ENCODE results near the gene C12orf76. TPM values are rescaled to one million over a fixed set of nuclear protein-coding genes. Genes with fewer than 3 reads are reported as not detected.

The C12orf76 gene
- total and polyA plus RNA-seq, 2 donors (not counting 1 experiment from before 2014, with no cell fraction given): 21.5 to 28.5 TPM

- Histone ChIP-seq H3K9ac (ENCODE audit: low read length) (no peak overlapping the region), H3K4me2 (replicated peaks; ENCODE audit: low read depth, low read length, poor library complexity, severe bottlenecking) (no peak overlapping the region), H3K9me3 (ENCODE audit: control extremely low read depth in 1 of 3, control insufficient read depth in 2 of 3, insufficient read depth in 1 of 3, low read length in 2 of 3) (no peaks in the 10 kb centered on the region), H2AFZ (ENCODE audit: insufficient read depth, low read depth, low read length, poor library complexity, severe bottlenecking) (no peak overlapping the region), H3K36me3 (replicated peaks in 1 of 2; ENCODE audit: control extremely low read depth in 1 of 2, control insufficient read depth in 1 of 2, extremely low read depth in 1 of 2, insufficient read depth in 2 of 2, low read length in 1 of 2) (peaks cover 17 to 83% of the 10 kb centered on the region in 2 experiments), H3K27ac (ENCODE audit: low read length in 2 of 2) (no peak overlapping the region), H4K20me1 (ENCODE audit: control insufficient read depth, insufficient read depth, low read length, poor library complexity, severe bottlenecking) (no peaks in the 10 kb centered on the region), H3K27me3 (replicated peaks in 1 of 4; ENCODE audit: control extremely low read depth in 1 of 4, control insufficient read depth in 3 of 4, insufficient read depth in 4 of 4, low read length in 3 of 4) (no peaks in the 10 kb centered on the region), H3K79me2 (ENCODE audit: control insufficient read depth, insufficient read depth, low read length) (peaks cover 8% of the 10 kb centered on the region), H3K4me3 (ENCODE audit: control extremely low read depth in 1 of 5, extremely low read depth in 1 of 5, insufficient read depth in 1 of 5, low read depth in 2 of 5, low read length in 4 of 5) (no peak overlapping the region), H3K4me1 (ENCODE audit: control insufficient read depth in 2 of 2, insufficient read depth in 2 of 2, low read length in 2 of 2) (no peaks in the 10 kb centered on the region)
- Mint-ChIP-seq H3K27me3 (no peaks in the 10 kb centered on the region), H3K9me3 (ENCODE audit: insufficient read depth) (no peaks in the 10 kb centered on the region), H3K27ac (no peak overlapping the region), H3K4me3 (no peak overlapping the region), H3K4me1 (peaks cover 20% of the 10 kb centered on the region)
- ATAC-seq (ENCODE audit: low read depth) (no peak), DNase-seq (no peak)
- intact Hi-C loops (cut with micrococcal nuclease): no loop called here
- POLR2A ChIA-PET: interaction anchor here (0.6 kb wide), 1 partner anchor 9 kb away, joined by 3 read pairs; no protein-coding TSS in a partner anchor
- TF ChIP-seq, protein P1, sequence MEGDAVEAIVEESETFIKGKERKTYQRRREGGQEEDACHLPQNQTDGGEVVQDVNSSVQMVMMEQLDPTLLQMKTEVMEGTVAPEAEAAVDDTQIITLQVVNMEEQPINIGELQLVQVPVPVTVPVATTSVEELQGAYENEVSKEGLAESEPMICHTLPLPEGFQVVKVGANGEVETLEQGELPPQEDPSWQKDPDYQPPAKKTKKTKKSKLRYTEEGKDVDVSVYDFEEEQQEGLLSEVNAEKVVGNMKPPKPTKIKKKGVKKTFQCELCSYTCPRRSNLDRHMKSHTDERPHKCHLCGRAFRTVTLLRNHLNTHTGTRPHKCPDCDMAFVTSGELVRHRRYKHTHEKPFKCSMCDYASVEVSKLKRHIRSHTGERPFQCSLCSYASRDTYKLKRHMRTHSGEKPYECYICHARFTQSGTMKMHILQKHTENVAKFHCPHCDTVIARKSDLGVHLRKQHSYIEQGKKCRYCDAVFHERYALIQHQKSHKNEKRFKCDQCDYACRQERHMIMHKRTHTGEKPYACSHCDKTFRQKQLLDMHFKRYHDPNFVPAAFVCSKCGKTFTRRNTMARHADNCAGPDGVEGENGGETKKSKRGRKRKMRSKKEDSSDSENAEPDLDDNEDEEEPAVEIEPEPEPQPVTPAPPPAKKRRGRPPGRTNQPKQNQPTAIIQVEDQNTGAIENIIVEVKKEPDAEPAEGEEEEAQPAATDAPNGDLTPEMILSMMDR (IDR thresholded peaks at IDR 0.05): no peak
- no peak for TF ChIP-seq EZH2 (IDR thresholded peaks at IDR 0.05; ENCODE audit: borderline replicate concordance, insufficient read depth, low read depth, low read length, poor library complexity, severe bottlenecking)
- CTCF ChIA-PET: interaction anchor here (1.3 to 1.4 kb wide), 3 partner anchors 13 to 96 kb away, joined by 3 read pairs; no protein-coding TSS in a partner anchor
- WGBS (ENCODE audit: insufficient coverage): 96% methylated on average over 5 of the region's 5 CpGs
These were observed 11.0 kb downstream of the C12orf76 start for GRCh38 chr12:110037315-110037714.

- DNase-seq: no peak
- Histone ChIP-seq H3K4me2 (replicated peaks; ENCODE audit: low read depth, low read length, poor library complexity, severe bottlenecking) (no peak overlapping the region), H4K20me1 (ENCODE audit: control insufficient read depth, insufficient read depth, low read length, poor library complexity, severe bottlenecking) (no peaks in the 10 kb centered on the region), H3K9me3 (ENCODE audit: control extremely low read depth in 1 of 3, control insufficient read depth in 2 of 3, insufficient read depth in 1 of 3, low read length in 2 of 3) (no peaks in the 10 kb centered on the region), H3K4me1 (ENCODE audit: control insufficient read depth in 2 of 2, insufficient read depth in 2 of 2, low read length in 2 of 2) (no peaks in the 10 kb centered on the region), H3K27ac (ENCODE audit: low read length in 2 of 2) (no peak overlapping the region), H3K4me3 (ENCODE audit: control extremely low read depth in 1 of 5, extremely low read depth in 1 of 5, insufficient read depth in 1 of 5, low read depth in 2 of 5, low read length in 4 of 5) (no peak overlapping the region), H2AFZ (ENCODE audit: insufficient read depth, low read depth, low read length, poor library complexity, severe bottlenecking) (no peak overlapping the region), H3K36me3 (replicated peaks in 1 of 2; ENCODE audit: control extremely low read depth in 1 of 2, control insufficient read depth in 1 of 2, extremely low read depth in 1 of 2, insufficient read depth in 2 of 2, low read length in 1 of 2) (peaks cover 17 to 83% of the 10 kb centered on the region in 2 experiments), H3K79me2 (ENCODE audit: control insufficient read depth, insufficient read depth, low read length) (peaks cover 6% of the 10 kb centered on the region), H3K27me3 (replicated peaks in 1 of 4; ENCODE audit: control extremely low read depth in 1 of 4, control insufficient read depth in 3 of 4, insufficient read depth in 4 of 4, low read length in 3 of 4) (no peaks in the 10 kb centered on the region), H3K9ac (ENCODE audit: low read length) (no peak overlapping the region)
- ChIA-PET CTCF (interaction anchor here (1.0 to 1.1 kb wide), 2 partner anchors 10 to 51 kb away, joined by 3 read pairs; no protein-coding TSS in a partner anchor), POLR2A (no interaction called here)
- intact Hi-C loops (cut with micrococcal nuclease): no loop called here
- H3K4me1 Mint-ChIP-seq: peaks cover 15% of the 10 kb centered on the region
- H3K27me3 Mint-ChIP-seq: no peaks in the 10 kb centered on the region
- 93% methylated on average over 3 of the region's 7 CpGs for WGBS (ENCODE audit: insufficient coverage)
- ATAC-seq (ENCODE audit: low read depth): no peak
- H3K9me3 Mint-ChIP-seq (ENCODE audit: insufficient read depth): no peaks in the 10 kb centered on the region
- TF ChIP-seq, protein P1 (IDR thresholded peaks at IDR 0.05): no peak
- no peak for TF ChIP-seq EZH2 (IDR thresholded peaks at IDR 0.05; ENCODE audit: borderline replicate concordance, insufficient read depth, low read depth, low read length, poor library complexity, severe bottlenecking)
- H3K4me3 Mint-ChIP-seq: no peak overlapping the region
- no peak overlapping the region for H3K27ac Mint-ChIP-seq
These were observed 12.7 kb downstream of the C12orf76 start for GRCh38 chr12:110035534-110036104.

Measured in B cell (primary cell).